ENCODE measurements around the gene PRM2.

PRM2 gene

DNA sequence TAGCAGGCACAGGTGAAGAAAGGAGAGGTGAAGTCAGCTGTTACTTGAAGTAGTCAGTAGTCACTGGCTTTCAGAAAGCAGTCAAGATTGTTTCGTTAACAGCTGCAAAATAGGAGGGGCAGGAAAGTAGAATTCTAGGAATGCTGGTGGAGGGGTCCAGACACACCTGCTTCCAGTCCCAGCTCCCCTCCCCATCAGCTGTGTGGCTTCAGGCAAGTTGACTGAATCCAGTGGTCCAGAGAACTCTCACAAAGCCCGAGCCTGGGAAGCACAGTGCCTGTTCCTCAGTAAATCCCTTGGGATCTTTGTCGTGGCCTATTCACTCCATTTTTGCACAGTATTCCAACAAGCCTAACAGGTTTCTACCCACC is 15.7 kb downstream of the PRM2 start:
- DNase-seq (ENCODE audit: low read depth in 2 of 2), result no peak

DNA sequence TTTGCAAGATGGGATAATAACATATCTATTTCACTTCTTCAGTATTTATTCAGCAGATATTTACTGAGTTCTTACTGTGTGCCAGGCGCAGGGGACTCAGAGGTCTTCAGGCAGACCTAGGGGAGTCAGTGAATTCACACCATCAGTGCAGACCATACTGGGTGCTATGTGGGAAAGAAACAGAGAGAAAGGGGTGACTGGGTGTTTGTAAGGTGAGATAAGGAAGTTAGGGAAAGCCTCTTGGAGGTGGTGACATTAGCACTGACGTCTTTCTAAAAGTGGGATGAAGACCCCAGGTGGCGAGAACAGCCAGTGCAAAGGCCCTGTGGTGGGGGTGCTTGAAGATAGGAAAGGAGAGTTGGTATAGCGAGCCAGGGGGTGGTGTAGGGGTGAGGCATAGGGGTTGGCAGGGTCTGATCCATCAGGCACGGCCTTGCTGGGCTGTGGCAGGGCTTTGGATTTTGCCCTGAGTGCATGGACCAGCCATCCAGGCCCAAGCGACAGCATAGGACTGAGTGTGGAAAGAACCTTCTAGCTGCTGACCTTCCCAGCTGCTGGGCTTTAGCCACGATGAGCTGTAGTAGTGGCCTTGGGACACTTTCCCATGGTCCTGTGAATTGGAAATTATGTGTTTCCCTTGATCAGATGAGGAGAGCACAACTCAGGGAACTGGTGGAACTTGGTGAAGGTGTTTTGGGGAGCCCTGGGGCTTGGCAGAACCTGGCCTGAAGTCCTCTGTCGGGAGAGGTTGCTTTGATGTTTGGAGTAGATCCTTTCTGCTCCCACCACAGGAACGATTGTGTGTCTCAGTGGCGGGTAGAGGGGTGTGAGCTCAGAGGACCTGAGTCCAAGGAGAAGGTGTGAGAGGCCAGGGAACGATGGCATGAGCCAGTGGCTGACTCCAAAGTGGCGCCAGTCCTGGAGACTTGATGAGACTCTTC is 16.4 kb downstream of the PRM2 start:
- no peak for DNase-seq (ENCODE audit: low read depth in 2 of 2)

DNA sequence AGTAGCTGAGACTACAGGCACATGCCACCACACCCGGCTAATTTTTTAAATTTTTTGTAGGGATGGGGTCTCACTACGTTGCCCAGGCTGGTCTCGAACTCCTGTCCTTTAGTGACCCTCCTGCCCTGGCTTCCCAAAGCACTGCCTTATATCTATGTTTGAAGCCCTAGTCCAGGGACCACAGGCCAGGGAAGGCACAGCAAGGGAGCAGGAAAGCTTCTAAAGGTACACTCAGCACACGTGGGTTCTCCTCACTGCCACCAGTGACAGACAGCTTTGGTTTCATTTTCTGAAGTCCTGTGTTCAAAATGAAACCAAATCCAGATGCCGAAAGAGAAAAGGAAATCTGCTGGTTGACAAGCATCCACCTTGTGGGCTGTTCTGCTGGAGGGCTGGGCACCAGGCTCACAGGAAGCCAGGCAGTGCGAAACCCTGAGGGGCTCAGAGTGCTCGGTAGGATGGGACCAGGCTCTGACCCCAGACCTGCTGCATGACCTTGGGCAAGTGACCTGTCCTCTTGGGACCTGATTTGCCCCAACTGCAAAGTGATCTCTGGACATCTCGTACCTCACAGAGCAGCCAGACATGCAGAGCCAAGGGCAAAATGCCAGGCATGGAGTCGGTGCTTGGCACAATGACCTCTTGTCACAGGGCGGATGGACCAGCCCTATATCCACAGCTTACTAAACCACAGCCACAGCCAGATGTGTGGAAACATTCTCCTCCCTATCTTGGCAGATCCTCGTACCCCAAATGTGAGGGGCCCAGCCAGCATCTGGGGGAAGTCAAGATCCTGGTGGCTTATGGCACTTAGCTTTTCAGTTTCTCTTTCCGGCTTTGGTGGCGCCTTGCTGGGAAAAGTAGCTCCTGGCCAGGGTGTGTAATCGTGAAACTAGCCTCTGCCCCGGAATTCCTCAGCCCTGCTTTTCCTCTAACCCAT is 17.5 kb downstream of the PRM2 start:
- no peak for DNase-seq (ENCODE audit: low read depth in 2 of 2)

DNA sequence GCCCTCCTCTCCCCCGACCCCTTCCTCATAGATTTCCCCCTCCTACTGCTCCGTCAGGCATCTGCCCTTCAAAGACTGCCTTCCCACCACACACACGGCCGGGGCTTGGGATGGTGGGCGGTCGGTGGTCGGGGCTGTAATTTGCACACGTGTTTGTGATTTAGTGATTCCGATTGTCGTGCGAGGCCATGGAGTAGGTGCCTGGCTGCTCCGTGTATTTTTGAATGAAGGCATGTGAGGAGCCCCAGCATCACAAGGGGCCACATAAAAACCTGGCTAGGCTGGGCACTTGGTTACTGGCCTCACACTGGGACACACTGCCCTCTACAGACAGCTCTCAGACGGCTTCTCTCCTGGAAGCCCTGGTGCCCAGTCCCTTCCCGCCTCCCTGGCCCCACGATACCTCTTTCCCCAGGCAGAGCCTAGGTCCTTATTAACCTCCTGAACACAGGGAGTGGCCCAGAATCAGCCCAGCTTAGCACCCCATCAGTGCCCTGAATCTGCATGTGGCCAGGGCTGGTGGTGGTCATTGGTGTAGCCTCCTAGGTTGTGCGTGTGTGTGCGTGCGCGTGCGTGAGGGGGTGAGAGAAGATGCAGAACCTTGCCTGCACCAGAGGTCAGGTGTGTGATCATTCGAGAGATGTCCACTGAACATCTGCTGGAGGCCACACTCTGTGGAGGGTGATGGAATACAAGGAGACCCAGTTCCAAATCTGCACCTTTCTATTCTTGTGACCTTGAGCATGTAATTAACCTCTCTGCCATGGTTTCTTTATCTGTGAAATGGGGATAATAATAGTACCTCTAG is 18.9 kb downstream of the PRM2 start:
- no peak for DNase-seq (ENCODE audit: low read depth in 2 of 2)

DNA sequence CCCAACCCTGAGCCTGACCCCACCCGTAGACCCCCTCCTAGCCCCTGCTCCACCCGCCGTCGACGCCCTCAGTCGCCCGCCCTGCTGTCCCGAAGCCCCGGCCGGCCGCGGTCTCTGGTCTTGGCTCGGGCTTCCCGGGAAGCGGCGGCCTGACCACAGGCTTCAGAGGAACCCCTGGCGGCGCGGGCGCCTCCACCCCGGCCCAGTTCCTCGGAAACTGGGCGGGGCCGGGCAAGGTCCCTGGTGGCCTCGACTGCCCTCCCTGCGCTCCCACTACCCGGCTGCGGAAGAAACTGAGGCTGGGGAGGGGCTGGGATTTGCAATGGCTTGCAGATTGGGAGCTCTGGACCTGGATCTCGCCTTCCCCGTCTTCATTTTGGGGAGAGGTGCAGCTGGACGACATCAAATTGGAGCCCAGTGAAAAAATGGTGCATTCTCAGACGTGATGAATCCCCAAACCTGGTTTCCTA is 19.6 kb downstream of the PRM2 start:
- no peak for DNase-seq (ENCODE audit: low read depth in 2 of 2)

DNA sequence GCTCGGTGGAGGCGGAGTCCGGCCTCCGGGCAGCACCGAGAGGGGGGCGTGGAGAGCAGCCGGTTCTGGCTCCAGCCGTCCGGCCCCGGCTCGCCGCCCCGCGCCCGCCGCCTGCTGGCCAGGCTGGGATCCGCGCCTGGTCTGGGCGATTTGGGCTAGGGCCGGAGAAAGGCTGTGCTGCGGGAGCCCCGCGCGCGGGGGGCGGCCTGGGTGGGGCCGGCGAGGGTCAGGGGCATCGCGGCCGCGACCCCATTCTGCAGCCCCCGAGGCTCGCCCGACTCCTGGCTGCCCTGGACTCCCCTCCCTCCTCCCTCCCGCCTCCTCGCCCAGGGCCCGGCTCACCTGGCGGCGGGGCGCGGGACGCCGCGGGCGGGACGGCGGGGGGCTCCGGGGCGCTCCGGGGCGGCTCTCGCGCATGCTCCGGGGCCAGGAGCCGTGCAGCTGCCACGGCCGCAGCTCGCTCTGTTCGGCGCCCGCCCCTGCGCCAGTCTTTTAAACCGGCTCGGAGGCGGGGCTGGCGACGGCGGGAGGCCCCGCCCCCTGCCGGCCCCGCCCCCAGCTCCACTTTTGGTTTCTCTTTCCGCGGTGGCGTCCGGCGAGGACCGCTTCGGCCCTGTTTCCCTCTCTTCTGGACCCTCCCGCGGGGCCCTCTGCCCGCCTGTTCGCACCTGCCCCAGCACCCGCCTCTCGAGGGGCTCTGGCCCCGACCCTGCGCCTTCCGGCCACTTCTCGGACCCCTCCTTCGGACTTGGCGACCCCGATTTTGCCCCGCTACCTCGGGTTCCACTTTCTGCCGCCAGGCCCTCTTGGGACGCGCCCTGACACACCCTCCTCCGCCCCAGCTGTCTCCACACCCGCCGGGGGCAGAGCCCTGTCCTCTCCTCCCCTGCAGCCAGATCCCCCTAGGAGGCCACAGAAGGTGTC is 20.3 kb downstream of the PRM2 start, which contains the start of gene SOCS1:
Gene SOCS1 (minus strand): TSS at position 468 of the 924 bp plus-strand sequence. CDS start 726 bp downstream, outside the sequence.
- DNase-seq (ENCODE audit: low read depth in 2 of 2), result peak; percentile 71 to 83

DNA sequence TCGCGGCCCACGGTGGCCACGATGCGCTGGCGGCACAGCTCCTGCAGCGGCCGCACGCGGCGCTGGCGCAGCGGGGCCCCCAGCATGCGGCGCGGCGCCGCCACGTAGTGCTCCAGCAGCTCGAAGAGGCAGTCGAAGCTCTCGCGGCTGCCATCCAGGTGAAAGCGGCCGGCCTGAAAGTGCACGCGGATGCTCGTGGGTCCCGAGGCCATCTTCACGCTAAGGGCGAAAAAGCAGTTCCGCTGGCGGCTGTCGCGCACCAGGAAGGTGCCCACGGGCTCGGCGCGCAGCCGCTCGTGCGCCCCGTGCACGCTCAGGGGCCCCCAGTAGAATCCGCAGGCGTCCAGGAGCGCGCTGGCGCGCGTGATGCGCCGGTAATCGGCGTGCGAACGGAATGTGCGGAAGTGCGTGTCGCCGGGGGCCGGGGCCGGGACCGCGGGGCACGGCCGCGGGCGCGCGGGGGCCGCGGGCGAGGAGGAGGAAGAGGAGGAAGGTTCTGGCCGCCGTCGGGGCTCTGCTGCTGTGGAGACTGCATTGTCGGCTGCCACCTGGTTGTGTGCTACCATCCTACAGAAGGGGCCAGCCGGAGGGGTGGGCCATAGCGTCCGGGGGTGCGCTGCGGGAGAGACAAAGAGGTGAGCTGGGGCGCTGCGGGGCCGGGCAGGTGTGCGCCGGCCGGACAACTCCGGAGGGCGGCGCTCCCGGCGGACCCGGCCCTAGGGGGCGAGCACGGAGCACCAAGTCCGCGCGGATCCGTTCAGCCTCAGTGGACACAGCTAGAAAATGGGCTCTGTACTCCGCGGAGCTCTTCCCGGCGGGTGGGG is 21.2 kb downstream of the PRM2 start:
- DNase-seq (ENCODE audit: low read depth in 2 of 2), result no peak

DNA sequence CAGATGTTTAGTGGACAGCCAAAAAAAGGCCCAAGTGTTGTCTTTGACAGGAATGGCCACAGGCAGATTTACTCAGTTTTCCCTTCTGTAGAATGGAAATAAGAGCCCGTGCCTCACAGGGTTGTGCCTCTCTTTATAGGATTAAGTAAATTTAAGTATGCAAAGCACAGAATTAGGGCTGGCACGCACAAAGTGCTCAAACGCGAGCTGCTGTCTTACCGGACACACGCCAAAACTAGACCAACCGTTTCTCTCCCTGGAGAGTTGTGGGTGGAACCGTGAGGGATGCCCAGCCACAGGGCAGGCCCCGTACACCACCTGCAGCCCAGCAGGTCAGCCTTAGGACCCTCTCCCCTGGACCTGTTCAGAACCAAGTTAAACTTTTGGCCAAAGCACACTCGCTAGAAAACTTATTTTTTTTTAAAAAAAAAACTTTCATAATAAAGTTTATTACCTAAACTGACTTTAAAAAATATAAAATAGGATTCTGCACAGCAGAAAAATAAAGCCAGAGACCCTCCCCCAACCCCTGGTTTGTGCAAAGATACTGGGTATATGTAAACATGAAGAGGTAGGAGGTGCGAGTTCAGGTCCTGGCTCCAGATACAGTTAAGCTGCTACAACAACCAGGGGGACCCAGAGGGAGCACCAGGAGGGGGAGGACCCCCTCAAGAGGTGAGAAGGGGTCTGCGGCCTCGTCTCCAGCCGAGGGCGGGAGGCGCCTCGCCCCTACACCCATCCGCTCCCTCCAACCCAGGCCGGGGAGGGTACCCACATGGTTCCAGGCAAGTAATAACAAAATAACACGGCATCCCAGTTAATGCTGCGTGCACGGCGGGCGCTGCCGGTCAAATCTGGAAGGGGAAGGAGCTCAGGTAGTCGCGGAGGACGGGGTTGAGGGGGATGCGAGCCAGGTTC is 22.0 kb downstream of the PRM2 start:
- no peak for DNase-seq (ENCODE audit: low read depth in 2 of 2)

DNA sequence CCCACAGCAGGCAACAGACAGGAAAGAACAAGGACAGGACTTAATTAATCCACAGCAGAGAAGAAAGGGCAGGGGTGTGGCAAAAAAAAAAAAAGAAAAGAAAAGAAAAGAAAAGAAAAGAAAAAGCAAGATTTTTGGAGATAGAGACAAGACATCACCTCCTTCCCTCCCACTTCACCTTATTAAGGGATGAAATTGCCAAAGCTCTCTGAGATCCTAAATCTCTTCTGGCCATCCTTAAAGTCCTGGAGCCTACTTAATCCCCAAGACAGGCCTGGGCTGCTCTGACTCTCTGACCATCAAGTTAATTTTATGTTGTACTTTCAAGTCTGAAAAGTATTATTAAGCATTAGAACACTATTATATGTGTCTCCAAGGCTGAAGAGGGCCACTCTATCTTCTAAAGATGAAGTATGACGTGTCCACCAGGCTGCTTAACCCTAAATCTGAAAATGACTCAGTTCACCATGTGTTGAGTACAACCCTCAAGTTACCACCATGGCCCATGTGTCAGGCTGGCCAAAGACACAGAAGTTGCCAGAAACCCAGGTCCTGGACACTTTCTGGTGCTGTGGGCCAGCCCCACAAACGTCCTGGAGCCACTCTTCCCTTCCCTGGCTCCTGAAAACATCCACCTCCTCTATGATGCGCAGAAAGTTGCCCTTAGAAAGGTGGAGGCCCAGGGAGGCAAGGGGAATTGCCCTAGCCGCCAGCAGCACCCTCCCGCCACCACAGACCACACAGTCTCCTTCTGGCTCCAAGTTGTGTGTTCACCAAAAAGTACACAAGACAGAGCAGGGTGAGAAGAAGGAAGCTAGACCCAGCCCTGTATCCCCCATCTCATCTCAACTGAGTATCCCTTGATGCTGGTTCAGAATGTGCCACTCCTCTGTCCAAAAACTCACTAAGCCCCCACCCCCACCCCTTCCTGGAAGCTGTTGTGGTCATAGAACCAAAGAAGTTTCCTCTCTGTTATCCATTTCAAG is 23.0 kb downstream of the PRM2 start:
- no peak for DNase-seq (ENCODE audit: low read depth in 2 of 2)

DNA sequence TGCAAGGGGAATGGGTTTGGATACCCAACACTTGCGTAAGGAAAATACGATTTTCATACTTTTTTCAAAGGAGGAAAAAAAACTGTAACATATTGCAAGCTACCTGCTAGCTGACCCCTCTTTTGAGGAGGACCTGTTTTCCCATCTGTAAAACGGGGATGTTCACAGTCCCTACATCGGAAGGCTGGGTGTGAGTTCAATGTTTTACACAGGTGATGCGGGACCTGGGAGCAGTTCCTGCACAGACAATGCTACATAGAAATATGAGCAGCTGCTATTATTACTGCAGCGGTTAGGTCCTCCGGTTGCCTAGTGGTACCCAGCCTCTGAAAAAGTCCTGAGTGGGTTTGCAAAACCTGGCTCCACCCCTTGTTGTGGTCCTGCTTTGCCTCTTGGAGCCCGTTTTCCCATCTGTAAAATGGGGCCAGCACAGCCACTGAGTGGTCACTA is 23.8 kb downstream of the PRM2 start:
- DNase-seq (ENCODE audit: low read depth in 2 of 2), result no peak

DNA sequence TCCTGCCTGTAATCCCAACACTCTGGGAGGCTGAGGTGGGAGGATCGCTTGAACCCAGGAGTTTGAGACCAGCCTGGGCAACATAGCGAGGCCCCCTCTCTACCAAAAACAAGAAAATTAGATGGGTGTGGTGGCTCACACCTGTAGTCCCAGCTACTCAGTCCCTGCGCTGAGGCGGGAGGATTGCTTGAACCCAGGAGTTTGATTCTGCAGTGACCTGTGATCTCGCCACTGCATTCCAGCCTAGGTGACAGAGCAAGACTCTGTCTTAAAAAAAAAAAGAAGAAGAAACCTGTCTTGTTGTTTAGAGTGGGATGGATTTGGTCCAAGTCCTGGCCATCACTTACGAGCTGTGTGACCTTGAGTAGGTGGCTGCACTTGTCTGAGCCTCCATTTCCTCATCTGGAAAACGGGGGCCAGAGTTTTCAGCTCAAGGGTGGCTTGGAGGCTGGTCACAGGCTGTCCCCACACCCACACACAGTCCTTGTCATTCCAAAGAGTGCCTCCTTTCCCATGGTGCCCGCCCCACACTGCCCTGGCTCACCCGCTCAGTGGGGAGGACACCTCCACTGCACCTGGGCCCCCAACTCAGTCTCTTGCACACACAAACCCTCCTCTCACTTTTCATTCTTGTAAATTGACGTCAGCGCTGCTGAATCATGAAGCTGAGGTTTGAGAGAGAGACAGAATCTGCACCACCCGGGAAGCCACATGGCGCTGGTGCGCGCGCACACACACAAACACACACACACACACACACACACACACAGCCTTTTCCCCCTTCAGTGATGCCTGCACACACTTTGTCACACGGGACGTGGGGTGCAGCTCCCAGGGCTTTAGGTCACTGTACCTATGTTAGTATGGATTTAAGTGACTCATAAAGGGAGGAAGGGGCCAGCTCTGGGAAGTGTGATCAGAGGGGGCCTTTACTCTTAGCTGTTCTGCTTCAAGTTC is 24.5 kb downstream of the PRM2 start:
- DNase-seq (ENCODE audit: low read depth in 2 of 2), result peak; percentile 62 to 64

DNA sequence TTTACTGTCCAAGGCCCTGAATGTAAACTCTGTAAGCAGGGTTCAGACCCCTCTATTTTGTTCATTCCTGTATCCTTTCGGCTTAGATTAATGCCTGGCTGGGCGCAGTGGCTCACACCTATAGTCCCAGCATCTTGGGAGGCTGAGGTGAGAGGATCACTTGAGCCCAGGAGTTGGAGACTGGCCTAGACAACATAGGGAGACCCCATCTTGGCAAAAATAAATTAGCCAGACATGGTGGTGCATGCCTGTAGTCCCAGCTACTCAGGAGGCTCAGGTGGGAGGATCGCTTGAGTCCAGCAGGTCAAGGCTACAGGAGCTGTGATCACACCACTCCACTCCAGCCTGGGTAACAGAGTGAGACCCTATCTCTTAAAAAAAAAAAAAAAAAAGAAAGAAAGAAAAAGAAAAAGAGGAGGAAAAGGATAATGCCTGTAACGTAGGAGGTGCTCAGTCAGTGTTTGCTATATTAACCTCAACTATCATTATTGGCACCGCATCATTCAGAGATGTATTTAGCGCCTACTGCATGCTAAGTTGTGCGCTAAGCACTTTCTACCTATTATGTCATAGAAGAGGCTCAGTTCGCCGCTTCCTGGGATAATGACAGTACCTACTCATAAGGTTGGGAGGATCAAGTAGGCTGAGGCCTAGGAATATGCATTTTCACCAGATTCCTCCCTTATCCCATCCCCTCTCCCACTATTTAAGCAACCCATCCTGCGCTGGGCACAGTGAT is 25.3 kb downstream of the PRM2 start:
- DNase-seq (ENCODE audit: low read depth in 2 of 2), result no peak

DNA sequence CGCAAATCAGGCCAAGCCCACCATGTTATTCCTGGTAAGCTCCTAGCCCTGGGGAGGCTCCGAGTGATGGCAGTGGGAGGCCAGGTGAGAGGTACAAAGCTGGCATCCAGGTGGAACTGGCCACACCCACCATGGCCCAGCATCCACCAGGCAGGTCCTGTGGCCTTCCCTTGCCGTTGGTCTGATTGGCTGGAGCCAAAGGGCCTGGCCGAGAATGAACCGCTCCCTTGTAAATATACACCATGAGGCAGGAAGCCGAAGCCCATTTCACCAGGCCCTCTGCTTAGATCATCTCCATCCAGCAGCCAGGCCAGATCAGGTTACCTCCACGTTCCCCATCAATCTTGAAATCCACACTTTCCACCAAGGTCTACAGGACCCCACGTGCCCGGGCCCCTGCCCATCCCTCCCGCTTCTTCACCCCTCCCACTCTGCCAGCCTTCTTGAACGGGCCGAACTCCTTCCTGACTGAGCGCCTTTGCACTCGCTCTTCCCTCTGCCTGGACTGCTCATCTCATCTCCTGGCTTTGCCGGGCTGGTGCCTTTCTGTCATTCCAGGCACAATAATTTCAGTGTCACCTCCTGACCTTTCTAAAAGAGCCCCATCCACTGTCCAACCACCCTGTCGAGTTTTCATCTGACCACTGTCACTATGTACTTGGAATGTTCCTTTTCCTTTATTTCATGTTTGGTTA is 26.0 kb downstream of the PRM2 start:
- DNase-seq (ENCODE audit: low read depth in 2 of 2), result no peak

DNA sequence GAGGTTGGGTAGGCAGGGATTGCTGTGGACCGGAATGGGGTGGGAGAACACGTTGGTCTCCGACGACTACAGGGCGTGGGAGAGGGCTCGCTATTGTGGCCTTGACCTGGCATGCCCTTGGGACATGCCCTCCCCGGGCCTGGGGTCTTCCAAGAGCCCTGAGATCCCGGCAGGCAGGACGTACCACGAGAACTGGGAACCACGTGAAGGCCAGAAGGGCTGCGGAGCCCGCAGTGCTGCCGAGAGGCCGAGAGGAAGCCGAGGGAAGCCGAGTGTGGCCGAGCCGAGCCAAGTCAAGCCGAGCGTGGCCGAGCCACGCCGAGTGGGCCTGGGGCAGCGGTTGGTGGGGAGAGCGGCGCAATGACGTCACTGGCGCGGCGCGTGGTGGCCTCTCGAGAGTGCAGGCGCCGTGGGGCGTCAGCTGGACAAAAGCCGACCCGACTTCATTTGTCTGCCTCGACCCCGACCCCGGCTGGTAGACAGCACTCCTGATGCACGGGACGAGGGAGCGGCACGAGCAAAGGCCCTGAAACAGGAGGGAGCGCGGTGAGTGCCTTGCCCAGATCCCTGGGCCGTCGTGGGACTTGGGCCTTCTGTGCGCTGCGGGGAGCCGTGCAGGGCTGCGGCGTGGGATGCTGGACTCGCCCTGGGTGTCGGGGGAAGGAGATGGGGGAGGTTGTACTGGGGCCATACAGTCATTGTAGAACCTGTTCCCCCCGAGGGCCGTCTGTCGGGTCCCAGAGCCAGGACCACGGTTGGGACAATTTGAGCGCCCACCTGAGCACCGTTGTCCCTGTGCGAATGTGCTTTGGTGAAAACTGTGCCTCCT is 26.8 kb downstream of the PRM2 start:
- no peak for DNase-seq (ENCODE audit: low read depth in 2 of 2)
